WTC11 (cell line): ENCODE results near the gene RELT. TPM values are rescaled to one million over a fixed set of nuclear protein-coding genes. Genes with fewer than 3 reads are reported as not detected.

Experiments
- ATAC-seq: fragments of 200-7000 bp; cut with Tn5 transposase; 2 replicates; pipeline ENCODE4 v1.10.0; 2021; ENCODE audit warnings: mild to moderate bottlenecking, moderate library complexity
- CTCF ChIA-PET: fragments of 300-600 bp; sonication (Branson Sonifier 250); formaldehyde crosslinking; loops from one replicate; lab custom pipeline; 2021; ENCODE audit warnings: antibody characterized with exemption; lab: Charles Lee
- POLR2A ChIA-PET: fragments of 350-600 bp; sonication (Branson Sonifier 250); formaldehyde crosslinking; loops from one replicate; lab custom pipeline; 2021; ENCODE audit warnings: antibody characterized with exemption; lab: Charles Lee
- DNase-seq: peaks from one replicate; pipeline ENCODE4 v3.0.0; 2021; ENCODE audit warnings: low spot score
- H3K27ac Mint-ChIP-seq: 2 replicates; pipeline ENCODE4 v1.8.0; 2021; ENCODE audit warnings: mixed read lengths
- H3K27me3 Mint-ChIP-seq: 2 replicates; pipeline ENCODE4 v1.8.0; 2021; ENCODE audit warnings: low read depth, mild to moderate bottlenecking, moderate library complexity, mixed read lengths
- H3K36me3 Mint-ChIP-seq: 2 replicates; pipeline ENCODE4 v1.8.0; 2021; ENCODE audit warnings: mixed read lengths
- H3K4me1 Mint-ChIP-seq: 2 replicates; pipeline ENCODE4 v1.8.0; 2022; ENCODE audit warnings: mixed read lengths
- H3K4me3 Mint-ChIP-seq: 2 replicates; pipeline ENCODE4 v1.8.0; 2021; ENCODE audit warnings: mild to moderate bottlenecking, moderate library complexity, mixed read lengths
- H3K9me3 Mint-ChIP-seq: 2 replicates; pipeline ENCODE4 v1.8.0; 2021; ENCODE audit warnings: mixed read lengths
- ARID4B ChIP-seq: sonication (generic); formaldehyde crosslinking; IDR thresholded peaks from 2 replicates; pipeline ENCODE4 v1.8.0; 2023; ENCODE audit warnings: missing genetic modification reagents, mild to moderate bottlenecking, borderline replicate concordance
- ATF1 ChIP-seq: sonication (generic); formaldehyde crosslinking; IDR thresholded peaks from 2 replicates; pipeline ENCODE4 v1.8.1; 2023; ENCODE audit warnings: mild to moderate bottlenecking, moderate library complexity, missing genetic modification reagents
- ATF3 ChIP-seq: sonication (generic); formaldehyde crosslinking; conservative IDR thresholded peaks from 2 replicates; pipeline ENCODE4 v1.8.1; 2022; ENCODE audit warnings: mild to moderate bottlenecking, missing genetic modification reagents
- CBFB ChIP-seq: sonication (generic); formaldehyde crosslinking; IDR thresholded peaks from 2 replicates; pipeline ENCODE4 v1.8.1; 2022; ENCODE audit warnings: mild to moderate bottlenecking, low read depth, missing genetic modification reagents
- CREB1 ChIP-seq: sonication (generic); formaldehyde crosslinking; IDR thresholded peaks from 2 replicates; pipeline ENCODE4 v1.8.0; 2023; ENCODE audit warnings: mild to moderate bottlenecking, missing genetic modification reagents
- CREM ChIP-seq: sonication (generic); formaldehyde crosslinking; IDR thresholded peaks from 2 replicates; pipeline ENCODE4 v1.8.1; 2022; ENCODE audit warnings: mild to moderate bottlenecking, missing genetic modification reagents, moderate library complexity
- E2F1 ChIP-seq: sonication (generic); formaldehyde crosslinking; IDR thresholded peaks from 2 replicates; pipeline ENCODE4 v1.8.0; 2022; ENCODE audit warnings: mild to moderate bottlenecking, missing genetic modification reagents
- ELF4 ChIP-seq: sonication (generic); formaldehyde crosslinking; IDR thresholded peaks from 2 replicates; pipeline ENCODE4 v1.8.1; 2022; ENCODE audit warnings: low read depth, mild to moderate bottlenecking, moderate library complexity, missing genetic modification reagents
- FOXJ3 ChIP-seq: sonication (generic); formaldehyde crosslinking; IDR thresholded peaks from 2 replicates; pipeline ENCODE4 v1.9.0; 2021; ENCODE audit warnings: missing genetic modification reagents, mild to moderate bottlenecking, borderline replicate concordance
- FOXP1 ChIP-seq: sonication (generic); formaldehyde crosslinking; IDR thresholded peaks from 2 replicates; pipeline ENCODE4 v1.8.0; 2022; ENCODE audit warnings: missing genetic modification reagents, mild to moderate bottlenecking, moderate library complexity, borderline replicate concordance
- JUN ChIP-seq: sonication (generic); formaldehyde crosslinking; IDR thresholded peaks from 2 replicates; pipeline ENCODE4 v1.8.0; 2023; ENCODE audit warnings: mild to moderate bottlenecking, missing genetic modification reagents
- MXD4 ChIP-seq: fragments of 250-450 bp; sonication (Bioruptor Pico); IDR thresholded peaks from 2 replicates; pipeline ENCODE4 v1.8.0; 2021; ENCODE audit warnings: mild to moderate bottlenecking, moderate library complexity, borderline replicate concordance
- MYBL2 ChIP-seq: sonication (generic); formaldehyde crosslinking; IDR thresholded peaks from 2 replicates; pipeline ENCODE4 v1.8.1; 2023; ENCODE audit warnings: mild to moderate bottlenecking, moderate library complexity, missing genetic modification reagents
- NFYB ChIP-seq: sonication (generic); formaldehyde crosslinking; conservative IDR thresholded peaks from 2 replicates; pipeline ENCODE4 v1.8.0; 2022; ENCODE audit warnings: low read depth, missing genetic modification reagents
- OVOL2 ChIP-seq: fragments of 250-450 bp; sonication (Bioruptor Pico); IDR thresholded peaks from 2 replicates; pipeline ENCODE4 v1.9.0; 2021; ENCODE audit warnings: mild to moderate bottlenecking, borderline replicate concordance
- PREB ChIP-seq: sonication (generic); formaldehyde crosslinking; IDR thresholded peaks from 2 replicates; pipeline ENCODE4 v1.8.1; 2022; ENCODE audit warnings: mild to moderate bottlenecking, missing genetic modification reagents, moderate library complexity, borderline replicate concordance
- PRRX2 ChIP-seq: fragments of 250-450 bp; sonication (Bioruptor Pico); IDR thresholded peaks from 2 replicates; pipeline ENCODE4 v1.8.0; 2021; ENCODE audit warnings: mild to moderate bottlenecking
- SOX15 ChIP-seq: fragments of 250-450 bp; sonication (Bioruptor Pico); IDR thresholded peaks from 2 replicates; pipeline ENCODE4 v1.9.0; 2021; ENCODE audit warnings: mild to moderate bottlenecking
- SP1 ChIP-seq: sonication (generic); formaldehyde crosslinking; conservative IDR thresholded peaks from 2 replicates; pipeline ENCODE4 v1.8.1; 2022; ENCODE audit warnings: missing genetic modification reagents
- TEAD1 ChIP-seq: sonication (generic); formaldehyde crosslinking; IDR thresholded peaks from 2 replicates; pipeline ENCODE4 v1.8.0; 2022; ENCODE audit warnings: mild to moderate bottlenecking, missing genetic modification reagents
- TP53 ChIP-seq: sonication (generic); formaldehyde crosslinking; IDR thresholded peaks from 2 replicates; pipeline ENCODE4 v1.8.1; 2023; ENCODE audit warnings: mild to moderate bottlenecking, missing genetic modification reagents
- ZMAT4 ChIP-seq: fragments of 250-450 bp; sonication (Bioruptor Pico); IDR thresholded peaks from 2 replicates; pipeline ENCODE4 v1.9.0; 2021; ENCODE audit warnings: mild to moderate bottlenecking
- ZNF138 ChIP-seq: sonication (generic); formaldehyde crosslinking; conservative IDR thresholded peaks from 2 replicates; pipeline ENCODE4 v1.8.1; 2022; ENCODE audit warnings: mild to moderate bottlenecking, moderate library complexity, missing genetic modification reagents
- ZNF219 ChIP-seq: sonication (generic); formaldehyde crosslinking; IDR thresholded peaks from 2 replicates; pipeline ENCODE4 v1.8.0; 2023; ENCODE audit warnings: missing genetic modification reagents, mild to moderate bottlenecking, borderline replicate concordance
- ZNF317 ChIP-seq: sonication (generic); formaldehyde crosslinking; IDR thresholded peaks from 2 replicates; pipeline ENCODE4 v1.8.1; 2023; ENCODE audit warnings: low read depth, mild to moderate bottlenecking, moderate library complexity, missing genetic modification reagents, borderline replicate concordance
- ZNF671 ChIP-seq: fragments of 250-450 bp; sonication (Bioruptor Pico); IDR thresholded peaks from 2 replicates; pipeline ENCODE4 v1.8.0; 2021; ENCODE audit warnings: mild to moderate bottlenecking
- total RNA-seq: library from RNA; stranded (reverse); gene quantifications from 3 replicates; pipeline ENCODE4 v1.2.3, GENCODE V29; 2021
- TF ChIP-seq, protein P1 (sequence below): sonication (generic); formaldehyde crosslinking; IDR thresholded peaks from 2 replicates; pipeline ENCODE4 v1.8.0; 2022; ENCODE audit warnings: mild to moderate bottlenecking, missing genetic modification reagents

The RELT gene
- total RNA-seq, 1 experiment from 2014 or later = 6.7 TPM

- no peaks in the 10 kb centered on the region for H3K27me3 Mint-ChIP-seq
- H3K27ac Mint-ChIP-seq = no peak overlapping the region
- TF ChIP-seq E2F1 (CRISPR knock-in tag) = no peak
- TF ChIP-seq MXD4 = no peak
- no peak for TF ChIP-seq CBFB (CRISPR knock-in tag)
- TF ChIP-seq FOXP1 (CRISPR knock-in tag) = no peak
- no peak for TF ChIP-seq PREB (CRISPR knock-in tag)
- TF ChIP-seq CREM (CRISPR knock-in tag) = no peak
- TF ChIP-seq ZNF671 (CRISPR knock-in tag) = no peak
- no peak for TF ChIP-seq CREB1 (CRISPR knock-in tag)
- TF ChIP-seq SOX15 (CRISPR knock-in tag) = no peak
- TF ChIP-seq ELF4 (CRISPR knock-in tag) = no peak
- TF ChIP-seq ATF3 (CRISPR knock-in tag) = no peak
- TF ChIP-seq FOXJ3 = no peak
- no peak for TF ChIP-seq ATF1 (CRISPR knock-in tag)
- TF ChIP-seq ZNF219 (CRISPR knock-in tag) = no peak
- TF ChIP-seq ZMAT4 = no peak
- no peak for TF ChIP-seq ZNF317 (CRISPR knock-in tag)
- no peak for TF ChIP-seq ARID4B
- TF ChIP-seq SP1 (CRISPR knock-in tag) = no peak
- TF ChIP-seq, all 79 proteins: peak for 0
- Mint-ChIP-seq H3K9me3 (no peaks in the 10 kb centered on the region), H3K36me3 (peaks cover 15% of the 10 kb centered on the region), H3K4me1 (peaks cover 6% of the 10 kb centered on the region), H3K4me3 (no peak overlapping the region)
- DNase-seq = no peak
- no peak for ATAC-seq
- CTCF ChIA-PET = interaction anchor here (1.1 to 6.8 kb wide), 4 partner anchors 53 to 256 kb away, joined by 3 to 54 read pairs (median 9); no protein-coding TSS in a partner anchor
- POLR2A ChIA-PET = no interaction called here
These were observed 28.4 kb downstream of the RELT start for GRCh38 chr11:73404506-73405145.

DNA sequence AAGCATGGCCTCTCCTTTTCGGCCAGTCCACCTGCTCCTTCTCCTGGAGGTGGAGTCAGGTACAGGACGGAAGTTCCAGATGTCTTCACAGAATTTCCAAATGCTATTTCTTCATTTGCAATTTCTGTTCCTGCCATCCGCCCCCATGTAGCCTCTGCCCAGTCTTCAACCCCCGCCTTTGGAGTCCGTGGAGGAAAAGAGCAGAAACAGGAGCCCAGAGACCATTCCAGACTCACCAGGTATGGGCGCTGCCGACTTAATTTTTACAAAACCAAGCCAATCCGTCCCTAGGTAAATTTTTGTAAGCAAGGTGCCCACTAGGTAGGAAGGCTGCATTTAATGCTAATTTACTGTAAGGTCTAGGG is 28.9 kb downstream of the RELT start:
- Mint-ChIP-seq H3K9me3 (no peaks in the 10 kb centered on the region), H3K4me3 (no peak overlapping the region), H3K36me3 (peaks cover 15% of the 10 kb centered on the region), H3K27me3 (no peaks in the 10 kb centered on the region), H3K27ac (no peak overlapping the region), H3K4me1 (peaks cover 6% of the 10 kb centered on the region)
- ATAC-seq = no peak
- POLR2A ChIA-PET = no interaction called here
- DNase-seq = no peak
- CTCF ChIA-PET = no interaction called here
- TF ChIP-seq MYBL2 (CRISPR knock-in tag) = no peak
- TF ChIP-seq CREB1 (CRISPR knock-in tag) = no peak
- TF ChIP-seq NFYB (CRISPR knock-in tag) = no peak
- no peak for TF ChIP-seq TEAD1
- TF ChIP-seq JUN (CRISPR knock-in tag) = no peak
- no peak for TF ChIP-seq OVOL2 (CRISPR knock-in tag)
- TF ChIP-seq PRRX2 (CRISPR knock-in tag) = no peak
- TF ChIP-seq, protein P1, sequence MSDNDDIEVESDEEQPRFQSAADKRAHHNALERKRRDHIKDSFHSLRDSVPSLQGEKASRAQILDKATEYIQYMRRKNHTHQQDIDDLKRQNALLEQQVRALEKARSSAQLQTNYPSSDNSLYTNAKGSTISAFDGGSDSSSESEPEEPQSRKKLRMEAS (CRISPR knock-in tag) = no peak
- TF ChIP-seq TP53 = no peak
- TF ChIP-seq ZNF138 (CRISPR knock-in tag) = no peak
- TF ChIP-seq ZNF317 (CRISPR knock-in tag) = no peak
